ENCODE measurements around the gene CADM2. TPM values are rescaled to one million over a fixed set of nuclear protein-coding genes. Genes with fewer than 3 reads are reported as not detected.
"Not testable (repeated sequence)": the region's sequence is repeated elsewhere in the genome, so short reads cannot be mapped to it uniquely, and the experiment has no call there.

Gene CADM2
- polyA plus RNA-seq, 1 donor: 5.8 TPM

DNA sequence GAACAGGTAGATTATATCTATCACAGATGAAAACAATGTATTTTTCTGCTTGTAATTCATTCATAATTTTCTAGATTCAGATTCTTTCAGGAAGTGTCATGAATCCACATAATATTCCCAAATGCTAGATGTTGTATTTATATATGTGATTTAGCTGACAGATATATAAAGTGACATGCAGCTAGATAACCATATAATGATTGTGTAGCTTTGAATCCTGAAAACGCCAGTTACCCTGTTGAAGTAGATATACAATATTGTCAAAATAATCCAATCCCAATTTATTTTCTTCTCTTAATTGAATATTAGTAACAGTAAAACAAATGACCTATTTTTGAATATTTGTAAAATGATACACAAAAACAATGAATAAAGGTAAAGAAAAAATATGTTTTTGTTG, 738.4 kb downstream of the CADM2 start:
- DNase-seq: no peak

DNA sequence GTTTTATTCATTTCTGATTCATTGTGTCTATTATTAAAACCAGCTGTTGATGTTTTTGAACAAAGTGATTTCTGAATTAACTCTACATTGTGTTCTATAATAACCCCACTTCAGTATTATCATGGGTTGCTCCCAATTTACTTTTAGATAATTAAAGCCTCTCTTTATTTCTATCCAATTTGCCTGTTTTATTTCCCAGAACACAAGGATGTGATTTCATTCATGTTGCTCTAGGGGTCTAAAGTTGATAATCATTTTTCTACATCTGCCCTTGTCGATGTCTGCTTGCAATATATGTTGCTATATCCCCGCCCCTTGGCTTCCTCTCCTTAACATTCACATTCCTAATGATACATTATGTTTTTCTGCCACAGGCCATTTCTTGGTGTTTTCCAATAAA, 747.3 kb downstream of the CADM2 start:
- DNase-seq: no peak

DNA sequence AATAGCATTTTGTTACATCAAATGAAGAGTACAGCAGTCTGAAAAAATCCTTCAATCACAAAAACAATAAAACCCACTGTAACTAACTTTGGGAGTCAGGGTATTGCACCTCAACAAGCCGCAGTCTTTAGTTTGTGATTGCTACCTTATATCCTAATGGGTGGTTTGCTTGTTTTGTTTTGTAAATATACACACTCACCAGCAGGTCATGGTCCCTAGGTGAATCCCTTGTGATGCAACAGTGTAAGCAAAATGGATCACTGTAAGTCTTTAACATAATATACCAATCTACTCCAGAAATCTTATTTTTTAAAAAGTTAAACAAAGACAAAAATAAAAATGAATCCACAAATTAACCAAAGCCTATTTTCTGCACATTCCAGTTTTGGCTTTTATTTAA, 749.5 kb downstream of the CADM2 start:
- DNase-seq: not testable (repeated sequence)

DNA sequence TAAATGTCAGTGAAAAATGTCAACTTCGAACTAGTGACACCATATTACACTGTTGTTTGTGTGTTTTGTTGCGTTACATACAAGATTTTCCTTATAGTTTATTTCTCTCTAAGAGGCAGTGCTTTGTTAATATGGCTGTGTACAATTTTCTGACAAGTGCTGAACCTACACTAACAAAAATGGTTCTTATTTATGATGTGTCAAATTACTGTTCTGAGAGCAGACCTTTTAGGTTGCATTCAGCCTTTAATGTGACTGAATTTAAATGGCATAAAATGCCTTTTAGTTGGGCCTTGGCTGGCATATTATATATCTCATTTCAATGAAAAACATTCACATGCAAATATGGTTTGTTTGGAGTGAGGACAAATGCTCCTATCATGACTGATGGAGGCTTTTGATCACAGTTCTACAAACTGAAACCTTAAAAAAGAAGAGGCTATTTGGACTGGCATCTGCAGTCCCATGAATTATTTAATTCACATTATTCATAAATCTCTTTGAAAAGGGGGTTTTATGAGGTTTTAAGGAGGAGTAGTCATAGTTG, 750.6 kb downstream of the CADM2 start:
- no peak for DNase-seq

DNA sequence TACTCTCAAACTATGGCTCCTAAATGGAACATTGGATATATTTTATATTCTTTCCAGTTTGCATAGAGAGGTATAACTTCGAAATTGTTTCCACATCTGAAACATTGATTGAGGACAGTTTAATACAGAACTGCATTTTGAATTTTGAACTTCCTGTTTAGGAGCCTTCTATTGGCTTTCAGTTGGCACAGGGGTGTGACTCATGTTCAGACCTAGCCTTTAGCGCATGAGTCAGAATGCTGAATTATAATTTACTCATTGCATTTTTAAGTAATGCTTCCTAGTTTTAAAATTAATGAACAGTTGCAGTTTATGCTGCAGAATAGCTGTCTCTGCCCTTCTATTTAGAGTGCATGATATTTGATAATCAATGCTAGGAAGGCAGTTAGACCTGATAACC, 751.7 kb downstream of the CADM2 start:
- no peak for DNase-seq

DNA sequence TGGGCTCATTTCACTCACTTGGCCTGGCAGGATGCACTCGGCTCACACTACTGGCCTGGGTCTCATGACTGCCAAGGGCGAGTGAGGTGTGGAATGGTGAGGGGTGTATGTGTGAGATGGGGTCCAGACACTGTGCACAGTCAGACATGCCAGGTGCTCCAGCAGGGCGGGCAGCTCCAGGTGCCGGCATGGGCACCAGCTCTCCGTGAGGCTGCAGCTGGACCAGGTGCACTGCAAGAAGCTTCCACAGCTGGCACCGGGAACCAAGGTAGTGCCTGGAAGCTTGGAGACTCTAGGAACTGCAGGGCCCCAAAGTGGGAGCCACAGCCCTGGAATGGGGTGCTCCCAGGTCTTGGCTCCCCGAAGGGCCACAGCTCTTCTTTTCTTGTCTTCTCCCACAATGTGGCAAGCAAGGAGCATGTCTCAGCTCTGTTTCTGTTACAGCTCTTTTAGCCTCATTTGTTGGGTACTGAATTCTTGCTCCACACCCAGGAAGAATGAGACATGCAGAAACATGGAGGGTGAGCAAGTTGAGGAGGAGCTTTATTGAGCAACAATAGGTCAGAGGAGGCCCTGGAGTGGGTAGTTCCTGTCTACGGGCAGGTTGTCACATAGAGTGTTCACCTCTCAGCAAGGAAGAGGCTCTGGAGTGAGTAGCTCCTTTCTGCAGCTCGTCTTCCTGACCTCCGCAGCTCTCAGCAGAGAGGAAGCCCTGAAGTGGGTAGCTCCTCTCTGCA, 762.8 kb downstream of the CADM2 start:
- no peak for DNase-seq

DNA sequence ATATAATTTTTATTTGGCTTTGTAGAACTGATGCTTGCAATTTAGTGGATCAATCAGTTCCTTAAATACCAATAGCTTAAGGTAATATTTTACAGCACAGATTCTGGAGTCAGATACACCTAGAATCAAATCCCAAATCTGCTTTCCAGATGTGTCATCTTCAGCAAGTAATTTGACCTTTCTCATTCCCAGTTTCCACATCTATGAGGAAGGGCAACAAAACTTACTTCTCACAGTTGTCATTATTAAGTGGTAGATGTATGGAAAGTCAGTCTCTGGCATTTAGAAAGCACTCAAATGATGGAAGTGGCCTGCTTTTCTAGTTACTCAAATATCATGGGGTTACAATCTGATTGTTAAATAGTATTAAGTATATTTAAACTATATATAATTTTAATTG, 767.0 kb downstream of the CADM2 start:
- no peak for DNase-seq

DNA sequence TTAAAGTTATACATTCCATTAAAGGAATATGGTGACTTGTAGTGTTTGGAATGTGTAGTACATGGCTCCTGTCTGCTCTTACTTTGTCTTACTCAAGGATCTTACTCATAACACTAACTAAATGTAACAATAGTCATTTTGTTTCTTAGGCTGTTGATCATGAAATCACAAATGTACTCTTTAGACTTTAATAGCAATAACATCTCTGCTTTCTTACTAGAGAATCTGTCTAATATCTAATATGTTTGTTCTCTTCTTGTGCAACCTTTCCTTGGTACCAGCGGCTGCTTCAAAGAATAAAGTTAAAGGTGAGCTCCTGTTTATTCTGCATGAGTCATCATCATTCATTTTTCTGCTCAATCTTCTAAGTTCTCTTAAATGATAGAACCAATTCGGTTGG, 767.5 kb downstream of the CADM2 start:
- no peak for DNase-seq

DNA sequence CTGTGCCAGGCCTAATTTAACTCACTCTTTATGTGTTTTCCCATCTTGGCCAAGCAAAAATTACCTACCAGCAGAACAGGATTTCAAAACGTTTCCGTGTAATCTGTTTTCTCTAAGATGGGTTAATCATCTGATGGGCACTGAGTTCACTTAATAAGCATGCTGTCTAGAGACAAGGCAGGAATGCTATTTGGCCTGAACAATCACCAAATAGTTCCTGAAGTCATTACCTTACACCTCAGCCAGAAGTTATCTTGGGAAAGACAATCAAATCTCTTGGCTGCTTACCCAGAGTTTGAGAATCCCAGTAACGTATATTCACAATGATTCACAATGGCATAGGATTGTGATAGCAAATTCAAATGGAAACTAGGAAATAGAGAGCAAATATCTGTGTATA, 779.1 kb downstream of the CADM2 start:
- no peak for DNase-seq

DNA sequence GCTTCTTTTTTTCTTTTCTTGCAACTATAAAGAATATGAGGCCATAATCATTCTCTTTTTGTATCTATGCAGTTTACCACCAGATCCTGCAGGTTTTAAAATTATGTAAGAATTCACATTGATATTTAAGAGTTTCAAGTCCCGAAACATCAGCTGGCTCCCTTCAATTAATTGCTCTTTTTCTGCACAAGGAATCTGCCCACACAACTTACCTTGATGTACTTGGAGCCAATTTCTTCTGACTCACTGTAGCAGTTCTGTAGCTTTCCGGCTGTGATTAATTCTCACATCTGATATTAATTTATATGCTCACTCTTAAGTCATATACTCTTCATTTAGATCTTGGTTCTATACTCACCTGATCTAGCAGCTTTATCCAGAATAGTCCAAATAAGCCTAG, 781.8 kb downstream of the CADM2 start:
- DNase-seq: no peak

DNA sequence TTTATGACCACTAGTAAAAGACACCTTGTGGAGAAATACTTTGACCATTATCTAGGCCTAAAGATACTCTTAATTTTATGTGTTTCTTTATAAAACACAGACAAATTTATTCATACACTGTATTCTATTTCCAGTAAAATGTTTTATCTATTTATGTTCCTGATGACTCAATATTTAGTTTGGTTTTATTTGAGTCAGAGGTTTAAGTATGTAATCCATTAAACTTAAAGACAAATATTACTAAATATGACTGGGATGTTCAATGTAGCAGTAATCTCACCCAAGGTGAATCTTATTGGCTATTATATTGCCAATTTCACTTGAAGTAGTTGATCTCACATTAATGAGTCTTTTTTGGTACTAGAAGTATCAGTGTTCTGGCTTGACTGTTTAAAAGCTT, 799.7 kb downstream of the CADM2 start:
- no peak for DNase-seq

DNA sequence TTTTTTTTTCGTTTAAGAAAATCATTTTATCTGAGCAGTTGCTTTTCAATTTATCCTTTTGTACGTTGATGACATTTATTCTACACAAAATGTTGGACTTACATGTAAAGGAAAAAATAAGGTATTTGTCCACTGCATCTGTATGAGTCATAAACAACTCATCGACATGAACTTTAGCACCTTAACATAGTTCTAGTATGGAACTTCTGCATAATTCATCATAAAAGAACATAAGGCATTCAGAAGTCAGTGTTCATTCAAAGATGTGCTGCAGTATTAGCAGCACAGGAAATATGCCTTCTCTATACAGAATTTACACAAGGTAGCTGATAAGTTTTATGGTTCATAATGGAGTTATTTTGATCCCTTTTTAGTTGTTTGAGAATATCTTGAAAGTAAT, 801.6 kb downstream of the CADM2 start:
- DNase-seq: no peak

DNA sequence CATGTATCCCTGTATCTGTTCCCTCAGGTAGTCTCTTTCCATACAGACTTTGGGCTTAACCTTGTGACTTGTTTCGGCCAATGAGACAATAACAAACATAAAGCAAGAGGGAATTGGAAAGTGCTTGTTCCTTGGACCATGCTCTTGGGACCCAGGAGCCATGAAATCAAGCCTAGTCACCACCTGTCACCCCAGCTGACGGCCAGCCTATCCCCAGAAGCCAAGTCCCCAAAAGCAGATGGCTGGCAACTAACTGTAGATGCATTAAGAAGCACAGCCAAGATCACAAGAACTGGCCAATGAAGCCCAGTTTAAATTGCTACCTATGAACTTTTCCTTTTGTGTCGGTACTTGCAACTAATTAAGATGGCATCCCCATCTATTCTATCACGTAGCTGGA, 822.0 kb downstream of the CADM2 start:
- DNase-seq: no peak

DNA sequence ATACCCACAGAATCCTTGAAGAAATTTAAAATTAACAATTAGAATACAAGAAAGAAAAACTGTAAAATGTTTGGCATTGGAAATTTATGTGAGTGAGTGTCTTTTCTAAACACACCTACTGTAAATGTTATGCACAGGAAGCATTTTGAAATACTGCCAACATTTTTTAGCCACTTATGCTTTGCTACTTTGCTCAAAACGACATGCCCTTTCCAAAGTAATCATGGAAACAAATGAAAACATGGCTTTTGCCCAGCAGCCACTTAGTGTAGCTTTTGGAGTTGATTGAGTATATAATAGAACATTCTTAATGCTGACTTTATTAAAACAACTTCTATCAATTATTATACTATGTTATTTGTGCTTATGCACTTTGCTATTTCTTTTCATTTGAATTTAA, 823.0 kb downstream of the CADM2 start:
- DNase-seq: no peak

DNA sequence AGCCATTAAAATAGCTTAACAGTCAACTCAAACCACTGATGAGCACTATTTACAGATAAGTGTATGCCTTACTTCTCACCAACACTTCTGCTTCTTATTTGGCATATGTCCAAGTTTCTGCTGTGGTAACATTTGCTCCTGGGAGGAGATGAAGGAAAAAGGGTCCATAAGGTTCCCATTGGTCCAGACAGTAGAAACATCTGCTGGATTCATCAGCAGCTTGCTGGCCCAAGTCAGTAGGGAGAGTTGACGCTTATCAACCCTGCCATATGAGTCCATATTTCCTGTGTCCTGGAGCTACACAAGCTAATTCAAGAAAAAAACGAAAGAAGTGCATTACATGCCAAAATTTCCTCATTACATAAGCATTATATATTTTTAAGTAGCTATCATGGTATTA, 824.5 kb downstream of the CADM2 start:
- DNase-seq: no peak

DNA sequence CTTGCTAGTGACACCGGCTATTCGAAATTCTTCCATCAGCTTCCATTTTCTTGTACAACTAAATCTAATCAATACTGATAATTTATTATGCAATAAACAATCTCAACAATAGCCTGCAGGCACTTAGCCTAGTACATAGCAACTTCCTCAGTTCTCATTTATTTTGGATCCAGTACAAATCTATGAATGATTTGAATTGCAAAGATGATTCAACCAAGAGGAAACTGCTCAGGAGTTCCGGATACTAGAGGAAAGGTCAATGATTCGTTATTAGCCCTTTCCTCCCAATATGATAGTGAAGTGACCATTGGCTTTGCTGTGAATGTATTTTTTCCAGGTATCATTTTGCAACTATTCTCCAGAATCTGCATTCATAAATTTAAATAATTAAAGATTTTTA, 827.0 kb downstream of the CADM2 start:
- no peak for DNase-seq

DNA sequence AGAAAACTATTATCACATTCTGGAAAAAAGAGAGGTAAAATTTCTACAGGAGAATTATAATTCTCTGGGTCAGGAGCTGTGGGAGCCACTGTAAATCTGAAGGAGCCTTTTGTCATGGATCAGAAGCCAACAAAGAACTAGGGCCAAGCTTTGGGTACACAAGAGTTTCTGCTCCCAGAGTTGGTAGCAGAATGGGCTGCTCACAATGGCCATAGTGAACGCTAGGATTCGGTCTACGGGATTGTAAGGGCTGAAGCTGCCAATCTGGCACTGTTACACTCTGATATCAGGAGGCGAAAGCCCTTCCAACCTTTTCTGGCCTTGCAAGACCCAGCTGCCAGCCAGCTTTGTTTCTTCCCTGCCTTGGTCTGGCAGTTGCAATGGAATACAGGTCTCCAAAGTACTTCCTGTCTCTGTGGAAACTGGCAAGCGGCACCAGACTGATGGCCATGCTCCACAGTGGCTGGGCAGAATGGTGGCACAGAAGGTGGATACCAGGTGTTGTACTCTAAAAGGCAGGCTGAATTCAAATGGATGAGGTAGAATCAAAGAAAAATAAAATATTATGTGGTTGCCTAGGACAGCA, 831.7 kb downstream of the CADM2 start:
- no peak for DNase-seq

DNA sequence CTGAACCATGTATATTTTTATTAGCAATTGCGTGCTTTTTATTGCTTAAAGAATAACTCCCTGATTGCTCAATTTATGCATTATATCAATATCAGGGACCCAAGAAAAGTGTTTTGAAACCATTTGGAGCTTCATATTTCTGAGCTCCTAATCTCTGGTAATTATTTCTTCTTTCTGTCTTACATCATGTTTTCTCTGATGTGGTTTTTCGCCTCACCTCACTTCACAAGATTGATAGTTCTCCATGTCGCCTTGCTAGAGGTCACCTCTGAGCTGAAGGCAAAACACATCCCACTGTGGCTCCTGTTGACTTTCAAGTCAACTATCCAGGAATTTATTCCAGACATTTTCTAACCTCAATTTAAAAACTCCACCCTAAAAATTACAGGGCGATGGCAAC, 837.4 kb downstream of the CADM2 start:
- DNase-seq: no peak

DNA sequence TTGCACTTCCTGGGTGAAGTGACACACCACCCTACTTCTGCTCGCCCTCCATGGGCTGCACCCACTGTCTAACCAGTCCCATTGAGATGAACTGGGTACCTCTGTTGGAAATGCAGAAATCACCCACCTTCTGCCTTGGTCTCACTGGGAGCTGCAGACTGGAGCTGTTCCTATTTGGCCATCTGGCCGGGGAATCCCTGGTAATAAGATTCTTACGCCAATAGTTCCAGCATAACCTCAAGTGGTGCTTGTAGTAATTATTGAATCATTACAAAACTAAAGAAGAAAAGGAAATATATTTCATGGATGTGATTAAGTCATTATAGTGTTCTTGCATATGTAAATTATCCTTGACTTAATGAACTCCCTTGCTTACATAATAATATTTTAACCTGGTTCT, 841.9 kb downstream of the CADM2 start:
- no peak for DNase-seq

DNA sequence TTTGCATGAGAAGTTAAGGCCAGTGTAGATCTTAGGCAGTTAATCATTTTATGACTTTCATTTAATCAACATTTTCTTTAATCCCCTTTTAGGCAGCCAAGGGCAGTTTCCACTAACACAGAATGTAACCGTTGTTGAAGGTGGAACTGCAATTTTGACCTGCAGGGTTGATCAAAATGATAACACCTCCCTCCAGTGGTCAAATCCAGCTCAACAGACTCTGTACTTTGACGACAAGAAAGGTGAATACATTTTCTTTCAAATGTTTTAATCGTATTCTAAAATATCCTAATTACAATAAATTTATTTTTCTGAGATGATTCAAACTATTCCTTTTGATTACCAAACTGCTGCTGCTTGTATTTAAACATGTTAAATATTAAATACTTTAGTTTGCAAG, 843.2 kb downstream of the CADM2 start:
- DNase-seq: no peak

DNA sequence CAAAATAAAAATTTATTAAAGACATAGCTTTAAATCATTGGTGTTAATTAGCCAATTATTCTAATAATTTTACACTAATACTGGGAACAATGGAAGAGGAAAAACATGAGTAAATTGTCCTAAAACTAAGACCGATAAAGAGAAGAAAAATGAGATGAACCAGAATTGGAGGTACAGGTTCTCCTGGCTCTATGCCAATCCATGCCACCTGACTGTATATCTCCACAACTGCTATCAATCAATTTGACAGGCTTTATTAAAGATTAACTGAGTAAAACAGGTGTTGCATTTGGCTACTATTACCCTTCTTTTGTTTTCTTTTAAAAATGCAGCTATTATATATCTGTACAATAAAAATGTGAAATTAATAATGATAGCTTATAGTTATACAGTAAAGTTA, 850.0 kb downstream of the CADM2 start:
- no peak for DNase-seq

DNA sequence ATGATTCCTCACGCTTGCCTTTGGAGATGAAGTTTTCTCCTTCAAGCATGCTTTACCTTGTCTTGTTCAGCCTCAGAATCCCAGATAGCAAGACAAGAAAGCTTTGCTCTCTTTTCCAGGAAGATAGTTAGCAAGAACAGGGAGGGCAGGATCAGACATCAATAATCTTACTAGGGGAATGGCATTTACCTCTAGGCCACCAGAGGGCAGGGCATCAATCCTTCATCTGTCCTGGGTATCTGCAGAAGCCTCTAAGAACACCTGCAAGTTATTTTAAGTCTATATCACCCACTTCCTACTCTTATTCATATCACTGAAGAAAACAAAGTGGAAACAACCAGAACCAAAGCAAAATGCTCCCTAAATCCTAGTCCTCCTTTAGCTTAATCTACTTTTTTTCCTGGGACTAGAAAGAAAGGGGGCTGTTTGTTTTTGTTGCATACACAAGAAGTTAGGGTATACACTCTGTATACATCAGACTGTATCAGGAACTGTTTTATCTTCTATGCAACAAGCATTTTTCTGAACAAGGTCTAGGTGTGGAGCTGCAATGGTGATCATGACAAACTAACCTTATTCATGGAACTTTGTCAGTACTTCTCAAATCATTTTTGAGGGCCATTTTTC, 862.5 kb downstream of the CADM2 start:
- DNase-seq: peak; percentile 1

DNA sequence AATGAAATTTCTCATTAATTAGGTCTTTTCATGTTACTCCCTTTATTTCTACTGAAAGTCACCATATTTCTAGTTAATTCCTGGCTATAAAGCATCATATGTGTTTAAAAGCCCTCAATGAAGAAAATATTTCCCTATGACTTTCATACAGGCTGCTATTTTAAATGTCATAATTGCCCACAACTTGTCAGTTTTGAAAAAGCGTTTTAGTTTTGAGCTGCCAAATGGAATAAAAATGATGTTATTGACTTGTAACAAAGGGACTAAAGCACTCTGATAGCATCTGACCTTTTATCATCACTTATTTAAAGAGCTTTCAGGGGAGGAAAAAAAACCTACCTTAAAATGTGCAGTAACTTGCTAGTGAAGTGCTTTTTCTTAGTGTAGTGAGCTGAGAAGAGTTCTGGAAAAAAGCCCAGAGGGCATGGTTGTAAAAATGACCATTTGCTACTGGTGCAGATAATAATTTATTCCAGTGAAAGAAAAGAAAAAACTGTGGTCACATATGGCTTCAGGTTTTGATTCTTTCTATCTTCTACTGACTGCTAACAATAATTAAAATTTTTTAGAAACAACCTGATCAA, 877.2 kb downstream of the CADM2 start:
- no peak for DNase-seq

DNA sequence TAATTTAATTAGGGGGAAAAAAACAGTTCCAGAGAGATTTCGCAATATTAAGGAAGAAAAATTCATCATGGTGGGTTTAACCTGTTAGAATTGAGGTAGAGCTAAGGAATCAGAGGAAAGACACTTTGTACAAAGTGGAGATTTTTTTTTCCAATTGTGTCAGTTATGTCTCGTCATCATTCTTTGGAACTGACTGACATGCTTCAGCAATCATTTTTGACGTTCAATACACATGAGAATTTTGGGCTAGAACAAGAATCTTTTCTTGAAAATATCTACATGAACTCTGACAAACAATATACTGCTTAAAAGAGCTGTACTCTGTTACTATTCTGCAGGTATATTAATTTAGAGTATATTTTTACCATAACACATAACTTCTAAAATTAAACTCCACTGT, 878.6 kb downstream of the CADM2 start:
- DNase-seq: no peak
